HG03432 (cell line): ENCODE data around the gene HNRNPR.
"Not testable (repeated sequence)": the region's sequence is repeated elsewhere in the genome, so short reads cannot be mapped to it uniquely, and the experiment has no call there.

Experiments
- ATAC-seq: cut with Tn5 transposase; IDR thresholded peaks from one replicate; pipeline ENCODE4 v1.9.1; 2021; ENCODE audit warnings: mild to moderate bottlenecking, moderate library complexity; ENCODE audit not compliant: unreplicated experiment

The HNRNPR gene

DNA sequence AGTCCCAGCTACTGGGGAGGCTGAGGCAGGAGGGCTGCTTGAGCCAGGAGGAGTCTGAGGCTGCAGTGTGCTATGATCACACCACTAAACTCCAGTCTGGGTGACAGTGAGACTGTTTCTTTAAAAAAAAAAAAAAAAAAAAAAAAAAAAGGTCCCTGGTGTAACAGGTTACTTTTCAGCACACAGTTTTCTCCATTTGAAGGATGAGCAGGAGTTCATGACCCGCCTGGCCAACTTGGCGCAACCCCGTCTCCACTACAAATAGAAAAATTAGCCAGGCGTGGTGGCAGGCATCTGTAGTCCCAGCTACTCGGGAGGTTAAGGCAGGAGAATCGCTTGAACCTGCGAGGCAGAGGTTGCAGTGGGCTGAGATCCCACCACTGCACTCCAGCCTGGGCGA lies 12.4 kb downstream of the HNRNPR start:
- ATAC-seq, result no peak

DNA sequence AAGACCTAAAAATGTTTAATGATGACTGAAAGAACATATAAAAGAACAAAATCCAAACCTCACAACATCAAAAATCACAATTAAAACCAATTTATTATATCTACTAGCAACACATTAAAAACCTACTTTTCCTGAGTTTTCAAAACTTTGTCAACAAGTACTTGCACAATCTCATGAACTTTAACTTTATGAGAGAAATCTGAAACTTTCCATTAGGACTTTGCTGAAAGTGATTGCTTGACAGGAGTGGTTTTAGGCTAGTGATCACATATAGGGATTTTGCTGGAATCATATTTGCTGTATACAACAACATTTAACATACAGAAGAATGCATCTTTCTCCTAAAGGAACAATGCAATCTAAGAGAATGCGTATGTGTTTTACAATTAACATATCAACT lies 13.2 kb downstream of the HNRNPR start:
- ATAC-seq, result no peak

DNA sequence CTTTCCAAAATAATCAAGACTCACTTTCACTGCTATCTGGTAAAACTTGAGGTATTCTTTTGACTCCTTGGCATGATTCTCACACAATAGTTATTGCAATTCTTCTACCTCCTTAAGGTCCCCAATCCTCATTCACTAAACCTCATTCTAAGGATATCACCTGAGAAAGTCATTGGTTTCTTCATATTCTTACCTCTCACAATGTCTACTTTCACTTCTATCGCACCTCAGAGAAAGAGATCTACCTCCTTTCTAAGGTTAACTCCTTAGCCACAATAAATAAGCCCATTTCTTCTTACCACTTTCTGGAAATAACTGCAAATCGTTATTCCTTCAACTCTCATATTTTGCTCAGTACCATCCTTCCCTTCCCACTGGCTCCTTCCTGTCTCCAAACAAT lies 18.7 kb downstream of the HNRNPR start:
- no peak for ATAC-seq

DNA sequence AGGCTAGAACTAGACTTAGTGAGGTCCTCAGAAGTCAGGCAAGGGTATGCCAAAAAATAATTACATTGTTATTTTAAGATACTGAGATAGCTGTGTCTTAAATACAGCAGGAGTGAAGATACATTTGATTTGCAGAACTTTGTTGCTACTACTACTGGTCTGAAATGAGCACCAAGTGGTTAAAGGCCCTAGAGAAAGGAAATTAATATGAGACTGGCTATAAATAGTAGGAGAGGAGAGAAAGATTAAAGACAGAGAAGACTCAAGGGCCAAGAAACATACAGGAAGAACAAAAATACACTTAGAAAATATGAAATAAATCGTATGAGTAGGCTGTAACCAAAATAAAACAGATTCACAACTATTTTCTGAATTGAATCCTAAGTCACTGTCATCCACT lies 21.3 kb downstream of the HNRNPR start:
- ATAC-seq, result no peak

DNA sequence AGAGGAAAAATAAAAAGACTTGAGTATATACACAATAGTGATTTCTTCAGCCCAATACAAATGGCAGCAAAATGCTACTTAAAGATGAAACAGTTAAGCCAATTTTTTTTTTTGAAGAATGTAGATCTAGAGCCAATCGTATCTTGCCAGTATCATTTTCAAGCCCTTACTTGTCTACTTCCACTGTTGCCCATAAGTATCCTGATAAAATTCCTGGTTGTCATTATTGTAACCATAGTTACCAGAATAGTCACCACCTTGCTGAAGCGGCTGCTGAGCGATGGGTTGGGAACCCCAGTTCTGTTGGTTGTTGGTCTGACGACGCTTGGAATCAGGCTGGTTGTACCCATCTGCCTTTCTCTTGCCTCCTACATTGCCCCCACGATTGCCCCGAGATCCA lies 33.8 kb downstream of the HNRNPR start:
- not testable (repeated sequence) for ATAC-seq

DNA sequence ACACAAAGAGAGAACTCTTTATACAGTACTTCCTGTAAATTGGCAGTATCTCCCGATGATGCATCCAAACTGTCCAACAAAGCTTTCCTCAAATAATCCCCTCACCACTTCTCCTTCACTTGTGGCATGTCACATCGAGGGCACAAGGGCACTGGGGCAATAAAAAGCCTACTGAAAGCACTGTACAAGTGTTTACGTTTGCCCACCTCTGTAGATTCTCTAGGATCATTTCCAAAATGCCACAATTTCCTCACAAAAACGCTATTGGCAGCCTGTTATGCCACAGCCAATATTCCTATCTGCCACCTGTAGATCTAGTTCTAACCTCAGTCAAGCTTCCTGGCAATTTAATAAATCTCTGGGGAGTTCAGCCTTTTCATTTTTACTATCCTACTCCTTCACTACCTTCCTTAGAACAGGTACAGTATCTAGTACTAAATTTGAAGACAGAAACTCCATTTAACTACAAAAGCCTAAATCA lies 39.9 kb downstream of the HNRNPR start:
- no peak for ATAC-seq

DNA sequence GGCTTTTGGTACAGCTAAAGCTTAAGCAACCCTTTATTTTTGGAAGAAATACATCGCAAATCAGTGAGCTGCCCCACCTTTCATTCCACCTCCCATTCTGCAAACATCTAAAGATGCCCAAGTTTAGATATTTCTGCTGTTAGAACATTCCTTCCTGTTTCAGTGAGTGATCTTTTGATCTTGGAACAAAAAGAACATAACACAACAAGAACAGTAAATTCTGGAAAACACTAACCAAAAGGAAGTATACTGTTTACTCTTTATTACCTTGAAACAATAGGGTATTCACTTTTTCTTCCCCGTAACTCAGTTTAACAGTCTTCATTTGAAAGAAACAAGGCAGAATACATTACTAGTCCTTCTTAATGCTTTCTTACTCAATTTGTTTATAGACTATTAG lies 40.6 kb downstream of the HNRNPR start:
- ATAC-seq, result no peak

DNA sequence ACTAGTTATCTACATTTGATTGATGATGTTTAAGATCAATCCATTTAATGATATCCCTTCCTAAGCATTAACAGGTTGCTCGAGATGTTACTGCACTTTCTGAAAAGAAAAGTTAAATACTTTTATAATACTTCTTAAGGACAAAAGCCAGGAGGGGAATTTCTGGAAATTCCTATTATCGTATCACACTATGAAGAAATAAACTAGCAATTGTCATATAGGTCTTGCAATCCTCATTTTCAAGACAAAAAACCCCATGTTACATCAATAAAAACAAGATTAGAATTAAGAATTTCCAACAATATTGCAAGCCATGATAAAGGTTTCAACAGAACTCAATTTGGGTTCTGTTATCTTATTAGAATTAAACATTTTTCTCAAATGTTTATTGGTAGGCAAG lies 47.2 kb downstream of the HNRNPR start:
- ATAC-seq, result no peak

DNA sequence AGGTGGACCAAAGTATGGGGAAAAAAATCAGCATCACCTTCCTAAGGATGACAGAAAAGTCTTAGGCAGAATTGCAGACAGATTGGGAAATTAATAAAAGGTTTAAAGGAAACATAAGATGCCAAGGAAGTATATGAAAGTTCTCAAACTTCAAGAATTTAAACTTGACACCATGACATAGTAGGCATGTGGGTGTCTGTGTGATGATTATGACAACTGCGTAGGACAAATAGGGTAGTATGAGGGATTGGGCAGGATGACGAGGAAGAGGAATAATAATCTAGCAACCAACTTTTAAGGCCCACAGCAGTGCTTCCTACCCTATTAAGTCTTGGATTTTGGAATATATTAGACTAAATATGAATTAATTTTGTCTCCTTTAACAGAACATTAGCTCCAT lies 52.4 kb downstream of the HNRNPR start:
- ATAC-seq, result no peak

DNA sequence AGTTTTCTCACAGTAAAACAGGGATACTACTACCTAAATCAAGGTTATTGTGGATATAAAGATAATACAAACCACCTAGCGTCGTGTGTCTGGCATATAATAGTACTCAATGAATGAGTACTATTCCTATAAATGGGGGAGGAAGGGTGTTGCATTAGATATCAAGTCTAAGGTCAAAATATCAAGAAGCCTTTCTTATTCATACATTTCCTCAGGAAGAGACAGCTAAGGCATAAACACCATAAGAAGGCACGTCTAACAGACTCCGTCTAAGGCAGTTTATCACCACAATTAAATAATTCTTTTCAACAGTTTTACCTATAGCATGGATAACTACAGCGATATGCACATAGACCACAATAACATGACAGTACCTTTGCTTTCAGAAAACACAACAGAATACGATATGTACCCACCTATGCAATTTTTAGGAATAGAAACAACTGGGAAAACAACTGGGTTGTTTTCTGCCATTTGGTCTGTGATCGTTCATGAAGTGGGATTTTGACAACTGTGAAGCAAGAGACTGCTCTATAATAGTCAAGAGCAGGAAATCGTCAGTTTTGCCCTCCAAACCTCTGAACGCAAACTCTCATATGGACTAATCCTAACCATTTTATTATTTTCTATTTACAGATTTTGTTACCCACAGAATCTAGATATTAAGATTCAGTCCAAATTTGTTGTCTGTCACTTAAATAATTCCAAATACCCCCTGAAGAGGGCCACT lies 53.1 kb downstream of the HNRNPR start:
- no peak for ATAC-seq

DNA sequence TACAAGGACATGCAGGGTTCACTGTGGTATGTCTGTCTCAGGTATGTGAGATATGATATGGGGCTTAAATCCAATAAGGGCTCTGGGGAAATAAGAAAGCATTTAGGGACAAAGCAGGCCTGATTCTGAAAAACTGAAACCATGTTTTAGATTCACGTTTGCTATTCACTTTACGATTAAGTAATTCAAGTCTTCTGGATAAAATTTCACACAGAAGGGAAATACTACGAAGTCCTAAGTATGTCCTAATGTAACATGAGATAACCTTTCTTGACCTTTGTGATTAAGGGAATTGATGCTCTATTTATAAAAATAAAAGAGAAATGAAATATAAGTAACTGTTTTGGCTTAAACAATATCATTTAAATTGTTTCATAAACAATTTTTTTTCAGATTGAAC lies 55.4 kb downstream of the HNRNPR start:
- no peak for ATAC-seq

DNA sequence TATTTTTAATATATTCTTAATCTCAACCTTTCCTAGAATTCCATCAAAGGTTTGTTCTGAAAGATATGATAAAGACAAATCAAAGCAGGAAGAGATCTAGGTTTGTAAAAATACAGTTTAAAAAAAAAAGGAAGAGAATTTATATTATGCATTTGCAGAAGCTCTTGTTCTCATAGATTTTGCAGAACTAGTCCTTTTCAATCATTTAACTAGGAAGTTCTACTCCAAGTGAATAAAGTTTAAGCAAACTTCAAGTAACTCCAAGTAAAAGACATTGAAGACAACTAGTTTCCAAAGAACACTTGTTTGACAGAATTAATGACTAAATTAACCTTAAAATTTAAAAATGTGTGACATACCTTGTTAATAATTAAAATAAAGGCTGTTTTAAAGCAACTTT lies 55.9 kb downstream of the HNRNPR start:
- ATAC-seq, result no peak

DNA sequence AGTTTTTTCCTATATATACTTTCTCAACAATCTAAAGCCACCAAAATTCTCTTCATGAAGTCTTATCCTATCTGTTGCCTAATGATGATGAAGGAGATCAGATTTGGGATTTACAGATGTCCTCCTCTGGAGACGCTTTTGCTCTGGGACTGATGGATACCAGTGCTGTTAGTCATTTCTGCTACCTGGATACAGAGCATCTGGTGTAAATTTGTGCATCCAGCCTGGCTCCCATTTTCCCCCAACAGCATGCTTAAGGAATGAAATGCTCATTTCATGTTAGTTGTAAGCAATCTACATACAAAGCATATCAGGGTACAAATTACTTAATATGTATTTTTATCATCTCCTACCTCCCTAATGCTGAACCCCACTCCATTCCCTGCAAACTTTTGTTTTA lies 57.7 kb downstream of the HNRNPR start:
- ATAC-seq, result no peak

DNA sequence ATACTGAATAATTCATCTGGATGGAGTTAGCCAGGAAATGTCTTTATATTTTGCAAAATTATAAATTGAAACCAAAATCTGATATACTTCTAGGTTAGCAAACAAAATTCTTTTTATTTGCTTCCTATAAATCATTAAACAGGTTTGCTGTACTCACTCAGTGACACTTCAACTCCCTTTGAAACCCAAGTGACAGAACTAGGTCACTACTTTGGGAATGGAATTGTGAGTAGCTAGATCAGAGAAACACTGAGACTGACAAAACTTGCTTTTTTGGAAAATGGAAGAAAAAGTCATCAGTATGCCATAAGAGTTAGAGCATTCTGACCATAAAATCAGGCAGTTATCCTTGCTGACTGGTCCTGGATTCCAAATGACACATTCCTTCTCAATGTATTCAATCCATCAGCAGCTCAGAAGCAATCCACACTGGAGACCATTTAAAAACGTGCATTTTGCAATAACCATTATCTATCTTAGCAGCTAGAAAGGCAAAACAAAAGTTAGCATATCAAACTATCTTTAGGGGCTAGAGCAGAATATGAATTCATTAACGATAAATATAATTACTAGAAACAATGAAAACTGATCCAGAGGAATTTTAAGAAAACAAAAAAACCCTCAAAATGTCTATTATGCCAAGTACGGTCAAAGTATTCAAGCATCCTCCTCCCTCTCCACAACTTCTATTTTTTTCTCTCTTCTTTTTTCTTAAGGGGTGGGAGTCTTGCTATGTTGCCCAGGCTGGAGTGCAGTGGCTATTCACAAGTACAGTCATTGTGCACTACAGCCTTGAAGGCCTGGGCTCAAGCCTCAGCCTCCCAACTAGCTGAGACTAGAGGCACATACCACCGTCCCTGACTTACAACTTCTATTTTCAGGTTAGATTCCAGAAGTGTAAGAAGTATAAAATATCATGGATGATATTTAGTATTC lies 60.1 kb downstream of the HNRNPR start:
- no peak for ATAC-seq

DNA sequence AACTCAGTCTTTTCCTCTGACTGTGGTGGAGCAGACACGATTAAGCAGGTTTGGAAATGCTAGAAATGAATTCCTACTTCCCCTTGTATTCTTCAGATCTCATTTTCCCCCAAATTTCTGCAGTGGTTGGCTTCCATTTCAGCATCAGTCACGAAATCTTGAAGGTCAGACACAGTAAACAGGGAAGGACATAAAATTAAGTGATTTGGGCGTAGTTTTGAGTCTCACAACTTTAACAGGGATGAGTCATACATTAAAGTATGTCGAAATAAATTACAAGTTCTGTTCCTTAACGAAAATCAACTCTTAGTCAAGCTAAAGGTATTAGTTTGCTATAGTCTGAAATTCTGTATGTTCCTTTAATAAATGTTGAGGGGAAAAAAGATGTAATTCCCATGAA lies 61.1 kb downstream of the HNRNPR start:
- ATAC-seq, result no peak

DNA sequence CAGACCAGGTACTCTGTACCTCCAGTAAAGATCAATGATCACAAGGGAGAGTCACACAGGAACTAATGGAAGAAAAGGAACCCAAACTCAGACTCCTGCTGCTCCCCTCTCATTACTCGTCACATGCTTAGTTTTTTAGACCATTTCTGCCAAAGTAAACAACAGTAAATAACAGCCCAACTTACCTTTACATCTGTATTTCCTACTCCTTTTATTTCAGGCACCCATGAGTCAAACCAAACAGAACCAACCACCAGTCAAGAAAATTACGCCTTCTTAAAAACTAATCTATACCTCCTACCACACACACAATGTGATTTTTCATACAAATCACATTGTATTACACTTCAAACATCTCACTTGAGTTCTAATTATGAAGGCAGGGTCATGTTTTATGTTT lies 65.4 kb downstream of the HNRNPR start:
- ATAC-seq, result no peak

DNA sequence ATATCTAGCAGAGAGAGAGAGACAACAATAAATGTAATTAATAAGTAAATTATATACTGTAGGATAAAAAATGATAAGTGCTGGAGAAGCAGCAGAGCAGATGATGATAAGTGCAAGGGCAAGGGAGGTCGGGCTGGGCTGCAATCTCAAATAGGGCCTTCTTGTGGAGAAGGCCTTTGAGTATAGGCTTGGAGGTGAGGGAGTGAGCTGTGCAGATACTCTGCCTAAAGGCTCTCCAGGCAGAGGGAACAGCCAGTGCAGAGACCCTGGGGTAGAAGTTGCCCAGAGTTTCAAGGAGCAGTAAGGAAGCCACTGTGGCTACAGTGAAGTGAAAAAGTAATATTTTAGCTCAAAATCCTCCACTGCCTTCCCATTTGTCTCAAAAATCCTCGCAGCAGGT lies 67.6 kb downstream of the HNRNPR start:
- ATAC-seq, result no peak

DNA sequence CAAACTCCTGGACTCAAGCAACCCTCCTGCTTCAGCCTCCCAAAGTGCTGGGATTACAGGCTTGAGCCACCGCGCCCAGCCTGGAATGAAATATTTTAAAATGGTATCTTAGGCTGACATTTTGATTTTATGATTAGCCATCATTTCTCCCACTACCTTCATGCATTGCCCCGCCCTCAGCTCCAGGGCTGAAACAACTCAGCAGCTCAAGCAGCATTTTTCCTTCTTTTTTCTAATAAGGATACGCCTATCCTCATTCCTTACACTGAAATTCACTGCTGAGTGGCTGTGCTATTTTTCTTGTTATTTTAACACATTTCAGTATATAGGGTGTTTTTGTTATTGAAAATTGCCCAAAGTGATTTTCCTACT lies 70.0 kb downstream of the HNRNPR start:
- no peak for ATAC-seq

DNA sequence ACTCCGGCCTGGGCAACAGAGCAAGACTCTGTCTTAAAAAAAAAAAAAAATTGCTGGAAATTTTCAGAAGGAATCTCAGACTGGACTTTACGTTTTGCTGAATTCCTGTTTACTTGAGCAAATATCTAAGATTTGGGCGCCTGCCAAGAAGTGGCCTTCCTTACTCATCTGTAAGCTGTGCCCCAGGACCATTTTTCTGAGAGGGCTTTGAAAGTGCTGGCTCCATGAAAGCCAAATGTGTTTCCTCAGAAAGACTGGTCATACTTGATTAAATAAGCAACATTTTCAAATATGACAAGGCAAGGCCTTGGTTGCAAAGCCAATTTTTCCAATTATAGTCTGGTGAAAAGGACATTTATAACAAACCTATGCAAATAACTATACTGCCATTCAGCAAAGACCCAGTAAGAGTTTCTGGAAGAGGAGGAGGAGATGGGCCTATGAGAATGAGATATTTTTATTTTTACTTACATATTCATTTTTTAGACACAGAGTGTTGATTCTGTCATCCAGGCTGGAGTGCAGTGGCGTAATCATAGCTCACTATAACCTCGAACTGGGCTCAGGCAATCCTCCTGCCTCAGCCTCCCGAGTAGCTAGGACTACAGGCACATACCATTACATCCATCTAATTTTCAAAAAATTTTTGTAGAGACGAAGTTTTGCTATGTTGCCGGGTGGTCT lies 70.5 kb downstream of the HNRNPR start:
- no peak for ATAC-seq

DNA sequence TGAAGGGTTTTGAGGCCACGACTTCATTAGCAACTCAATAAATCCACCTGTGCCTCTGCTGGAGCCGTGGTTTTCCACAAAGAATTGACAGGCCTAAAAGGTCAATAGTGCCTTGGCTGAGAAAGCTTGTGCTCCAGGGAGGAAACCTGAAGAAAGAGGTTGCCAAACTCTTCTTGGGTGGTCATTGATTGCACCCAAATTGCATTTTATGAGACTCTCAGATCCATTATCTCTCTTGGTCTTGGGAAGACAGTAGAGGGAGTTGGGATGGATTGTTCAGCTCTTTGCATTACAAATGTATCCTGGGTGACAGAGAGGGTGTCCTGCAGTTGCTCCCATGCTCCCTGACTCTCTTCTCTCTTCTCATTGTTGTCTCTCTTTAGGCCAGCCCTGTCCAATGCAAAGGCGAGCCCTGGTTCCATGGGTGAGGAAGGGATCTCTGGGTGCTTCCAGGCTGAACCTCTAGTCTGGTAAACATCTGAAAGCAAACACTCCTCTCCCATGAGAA lies 80.7 kb downstream of the HNRNPR start:
- ATAC-seq, result no peak

DNA sequence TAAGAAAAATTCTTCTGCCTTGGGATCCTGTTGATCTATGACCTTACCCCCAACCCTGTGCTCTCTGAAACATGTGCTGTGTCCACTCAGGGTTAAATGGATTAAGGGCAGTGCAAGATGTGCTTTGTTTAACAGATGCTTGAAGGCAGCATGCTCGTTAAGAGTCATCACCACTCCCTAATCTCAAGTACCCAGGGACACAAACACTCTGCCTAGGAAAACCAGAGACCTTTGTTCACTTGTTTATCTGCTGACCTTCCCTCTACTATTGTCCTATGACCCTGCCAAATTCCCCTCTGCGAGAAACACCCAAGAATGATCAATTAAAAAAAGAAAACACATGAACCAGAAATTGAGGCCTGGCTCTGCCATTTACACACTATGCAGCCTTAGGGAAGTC lies 86.0 kb downstream of the HNRNPR start:
- not testable (repeated sequence) for ATAC-seq
